HG03558 (cell line): ENCODE results near the gene TGM5.

Source experiments
- ATAC-seq: cut with Tn5 transposase; IDR thresholded peaks from one replicate; pipeline ENCODE4 v1.9.1; 2021; ENCODE audit warnings: moderate number of reproducible peaks; ENCODE audit not compliant: unreplicated experiment; ENCODE audit errors: extremely low read depth

TGM5 gene

DNA sequence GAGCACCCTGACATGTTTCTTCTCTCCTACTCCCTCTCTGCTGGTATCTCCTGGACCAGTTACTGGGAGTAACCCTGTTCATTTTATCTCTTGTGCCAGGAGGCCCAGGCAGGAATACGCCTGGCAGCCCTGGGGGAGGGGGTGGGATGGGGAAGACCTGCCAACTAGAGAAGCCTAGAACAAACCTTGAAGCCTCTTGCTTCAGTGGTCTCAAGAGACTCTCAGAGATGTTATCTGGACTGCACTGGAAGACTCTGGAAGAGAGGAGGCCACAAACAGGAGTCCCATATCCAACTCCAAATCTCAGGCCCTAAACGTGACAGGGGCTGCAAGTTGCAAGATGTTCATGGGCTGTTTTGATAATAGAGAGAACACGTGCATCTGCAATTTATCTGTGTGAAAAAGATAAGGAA lies 45.7 kb downstream of the TGM5 start, which contains the start of gene EPB42:
EPB42 (minus strand) TSS at position 28 of the 413 bp plus-strand sequence. CDS start 193 bp downstream, outside the sequence.
- ATAC-seq = no peak

DNA sequence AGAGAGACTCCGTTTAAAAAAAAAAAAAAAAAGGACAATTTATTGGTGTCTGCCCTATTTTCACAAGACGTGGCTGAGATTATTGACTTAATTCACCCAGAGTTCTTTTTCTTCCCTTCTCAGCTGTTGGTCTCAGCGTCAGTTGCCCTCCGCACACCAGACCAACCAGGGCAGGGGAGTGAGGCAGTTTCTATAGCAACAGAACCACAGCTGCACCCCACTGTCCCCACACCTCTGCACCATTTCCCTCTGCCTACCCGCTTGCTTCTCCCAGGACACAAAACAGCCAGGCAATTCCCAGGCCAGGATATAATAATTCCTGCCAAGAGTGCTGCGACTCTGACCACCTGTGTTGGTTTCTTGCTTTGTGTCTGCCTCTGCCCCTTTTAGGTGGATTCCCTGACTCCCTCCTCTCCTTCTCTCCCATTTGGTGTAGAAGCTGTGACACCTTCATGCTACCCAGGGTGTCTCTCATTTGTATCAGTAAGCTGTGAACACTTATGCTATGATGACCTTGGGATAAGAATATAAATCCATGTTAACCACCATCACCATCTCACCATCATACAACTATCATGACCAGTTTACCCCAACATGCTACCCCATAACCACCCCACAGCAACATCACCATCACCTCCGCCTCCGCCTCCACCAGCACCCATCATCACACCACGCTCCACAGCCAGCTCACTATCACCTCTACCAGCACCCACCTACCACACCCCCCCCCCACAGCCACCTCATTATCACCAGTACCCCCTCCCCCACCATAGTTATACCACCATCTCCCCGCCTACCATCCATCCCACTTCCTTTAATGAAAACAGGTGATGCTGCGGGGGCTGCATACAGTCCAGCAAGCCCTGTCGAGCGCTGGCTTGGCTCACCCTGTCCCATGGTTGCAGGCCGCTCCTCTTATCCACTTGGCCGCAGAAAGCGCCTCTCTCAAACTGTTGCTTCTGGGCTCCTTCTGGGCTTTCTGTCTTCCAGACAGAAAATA lies 46.5 kb downstream of the TGM5 start:
- ATAC-seq = no peak

DNA sequence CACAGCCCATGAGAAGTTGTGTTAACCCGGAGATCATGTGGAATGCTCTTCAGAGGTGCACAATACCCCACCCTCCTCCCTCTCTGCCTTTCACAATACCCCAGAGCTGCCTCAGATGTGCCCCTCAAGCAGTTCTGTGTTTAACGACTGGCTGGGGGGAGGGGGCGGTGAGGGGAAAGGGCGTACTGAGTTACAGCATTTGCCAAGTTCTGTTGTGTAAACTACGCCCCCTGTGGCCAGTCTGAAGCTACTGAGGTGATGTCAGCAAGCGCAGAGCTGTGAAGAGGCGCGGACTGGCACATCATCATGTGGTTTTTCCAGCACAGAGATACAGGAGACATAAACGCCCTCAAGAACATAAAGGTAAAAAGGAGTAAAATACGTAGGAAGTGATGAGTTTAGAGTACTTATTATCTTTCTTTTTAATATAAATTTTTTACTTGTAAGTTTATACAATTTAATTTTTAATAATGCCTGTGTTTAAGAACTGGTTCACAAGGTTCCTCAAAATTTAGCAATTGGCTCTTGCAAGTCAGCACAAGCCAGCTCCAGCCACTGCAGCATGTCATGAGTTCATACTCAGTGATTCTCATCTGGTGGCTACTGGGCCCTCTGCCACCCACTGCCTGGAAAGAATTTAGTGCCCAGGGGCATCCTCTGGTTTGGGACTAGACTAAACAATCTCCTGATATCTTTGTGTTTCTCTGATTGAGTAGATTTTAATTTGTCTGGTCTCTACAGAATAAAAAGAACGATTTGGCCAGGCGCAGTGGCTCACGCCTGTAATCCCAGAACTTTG lies 47.6 kb downstream of the TGM5 start:
- ATAC-seq = no peak

DNA sequence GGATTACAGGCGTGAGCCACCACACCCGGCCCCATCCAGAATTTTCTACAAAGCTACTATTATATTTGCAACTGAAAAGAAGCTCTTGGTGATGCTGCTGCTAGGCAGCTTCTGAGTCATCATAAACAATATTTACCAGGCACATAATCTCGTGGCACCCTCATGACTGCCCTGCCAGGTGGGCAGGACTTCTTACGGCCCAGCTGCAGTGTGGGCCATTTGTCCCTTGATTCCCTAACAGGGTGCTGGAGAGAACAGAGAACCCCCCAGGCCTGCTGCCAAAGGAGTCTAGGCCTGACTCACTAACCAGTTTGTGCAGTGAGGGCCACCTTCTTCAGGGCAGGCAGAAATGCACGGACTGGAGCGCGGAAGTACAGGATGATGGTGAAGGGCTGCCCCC lies 50.8 kb downstream of the TGM5 start:
- ATAC-seq = no peak

DNA sequence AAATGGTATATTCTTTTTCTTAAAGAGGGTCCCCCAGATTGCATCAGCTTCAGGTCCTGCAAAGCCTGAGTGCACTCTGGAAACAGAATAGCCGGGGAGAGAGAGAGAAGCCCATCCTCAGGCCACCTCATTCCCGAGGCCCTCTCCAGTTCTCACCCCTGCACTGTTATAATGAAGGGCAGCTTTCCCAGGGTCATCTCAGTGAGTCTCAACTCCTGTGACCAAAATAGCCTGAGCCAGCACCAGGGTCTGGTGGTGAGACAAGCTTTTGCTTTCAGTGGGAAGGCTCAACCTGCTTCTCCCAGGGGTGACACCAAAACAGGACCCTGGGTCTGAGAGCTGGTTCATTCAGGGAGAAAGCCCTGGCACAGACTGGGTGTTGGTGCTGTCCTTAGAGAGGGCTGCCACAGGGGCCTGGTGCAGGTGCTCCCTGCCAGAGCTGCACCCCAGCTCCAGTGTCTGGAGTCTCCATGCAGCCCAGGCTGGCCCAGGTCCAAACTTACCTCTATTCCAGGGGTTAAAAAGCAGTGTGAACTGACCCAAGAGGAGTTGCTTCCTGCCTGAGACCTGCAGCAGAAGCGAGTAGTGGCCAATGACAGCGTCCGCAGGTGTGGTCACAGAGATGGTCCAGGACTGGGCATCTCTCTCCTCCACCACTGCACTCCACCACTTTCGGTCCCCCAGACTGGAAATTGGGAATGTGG lies 52.0 kb downstream of the TGM5 start:
- no peak for ATAC-seq

DNA sequence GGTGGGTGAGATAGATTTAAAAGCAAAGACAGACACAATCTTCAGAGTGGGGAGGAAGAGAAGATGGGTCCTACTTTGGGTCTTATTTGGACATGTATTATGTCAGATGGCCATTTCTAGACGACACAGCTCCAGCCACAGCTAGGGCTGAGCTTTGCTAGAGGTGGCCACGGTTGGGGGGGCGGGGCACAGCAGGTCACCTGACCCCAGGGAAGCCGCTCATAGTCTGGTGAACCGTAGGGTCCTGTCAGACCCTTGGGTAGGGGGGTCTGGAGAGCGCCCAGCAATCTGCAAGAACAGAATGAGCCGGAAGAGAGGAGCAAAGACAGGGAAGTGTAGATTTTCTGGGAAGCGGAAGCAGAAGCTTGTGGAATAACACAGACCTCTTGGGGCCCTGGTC lies 52.6 kb downstream of the TGM5 start:
- ATAC-seq = no peak

DNA sequence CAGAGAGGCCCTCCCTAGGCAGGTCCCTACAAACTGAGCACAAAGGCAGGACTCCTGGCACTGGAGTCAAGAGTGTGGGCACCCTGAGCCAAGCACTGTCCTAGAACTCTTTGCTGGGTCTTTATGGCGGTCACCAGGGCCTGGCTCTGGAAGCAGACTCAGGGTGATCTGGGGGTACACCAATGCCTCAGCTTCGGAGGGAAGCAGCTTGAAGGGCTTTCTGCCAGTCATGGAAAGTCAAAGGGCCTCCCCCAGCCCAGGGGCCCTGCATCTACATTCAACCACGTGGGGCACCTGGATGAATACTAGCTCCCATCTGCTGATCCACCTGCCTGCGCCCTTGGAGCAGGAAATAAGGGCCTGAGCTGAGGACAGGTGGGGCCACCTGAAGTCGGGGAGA lies 53.3 kb downstream of the TGM5 start:
- ATAC-seq = no peak

DNA sequence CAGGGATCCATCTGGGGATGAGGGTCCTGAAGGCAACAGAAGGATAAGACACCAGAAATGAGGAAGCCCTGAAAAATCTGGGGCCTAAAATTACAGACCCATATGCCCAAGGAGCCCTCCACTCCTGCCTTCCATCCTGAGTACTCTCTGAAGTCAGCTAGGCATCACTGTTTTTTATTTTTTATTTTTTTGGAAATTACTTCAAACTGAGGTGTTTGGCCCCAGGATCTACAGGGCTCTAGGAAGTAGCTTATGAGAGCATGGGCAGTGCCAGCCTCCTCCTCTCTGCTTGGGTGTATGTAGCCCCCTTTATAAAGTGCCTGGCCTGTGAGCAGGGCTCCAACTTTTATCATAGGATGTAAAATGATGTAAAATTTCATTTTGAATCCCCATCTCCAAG lies 53.8 kb downstream of the TGM5 start:
- no peak for ATAC-seq

DNA sequence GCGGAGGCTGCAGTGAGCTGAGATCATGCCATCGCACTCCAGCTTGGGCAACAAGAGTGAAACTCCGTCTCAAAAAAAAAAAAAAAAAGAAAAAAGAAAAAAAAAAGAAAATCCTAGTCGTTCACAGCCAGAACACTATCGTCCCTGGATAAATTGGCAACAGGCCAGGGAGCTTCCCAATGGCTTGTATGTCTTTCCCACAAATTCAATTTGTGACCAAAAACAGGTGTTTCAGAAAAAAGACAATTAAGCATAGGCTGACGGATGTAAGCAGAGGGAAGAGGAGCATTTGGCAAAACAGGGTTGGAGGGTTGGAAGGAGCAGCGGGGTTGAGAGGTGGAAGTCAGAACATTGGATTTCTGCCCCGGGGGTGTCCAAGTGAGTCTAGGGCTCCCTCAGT lies 54.4 kb downstream of the TGM5 start:
- no peak for ATAC-seq

DNA sequence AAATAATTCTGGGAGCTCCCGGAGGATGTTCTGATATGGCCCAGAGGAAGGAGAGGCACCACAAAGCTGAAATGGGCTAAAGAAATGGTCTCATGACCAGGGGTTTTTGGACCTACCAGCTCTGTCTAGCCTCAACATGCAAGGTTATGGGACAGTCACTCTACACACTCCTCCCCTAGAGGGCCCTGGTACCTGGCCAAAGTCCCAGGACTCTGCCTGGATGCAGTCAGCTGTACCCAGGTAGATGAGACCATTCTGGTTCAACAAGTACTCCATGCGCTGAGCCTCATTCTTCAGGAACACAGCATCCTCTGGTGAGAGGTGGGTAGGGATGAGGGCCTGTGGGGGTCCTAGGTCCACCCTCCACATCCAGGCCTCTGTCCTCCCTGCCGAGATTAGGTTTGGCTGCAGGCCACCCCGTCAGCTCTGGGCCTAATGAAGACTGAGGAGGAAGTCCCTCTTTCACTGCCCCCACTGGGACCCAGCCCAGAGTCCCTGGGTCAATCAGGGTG lies 55.4 kb downstream of the TGM5 start:
- ATAC-seq = no peak

DNA sequence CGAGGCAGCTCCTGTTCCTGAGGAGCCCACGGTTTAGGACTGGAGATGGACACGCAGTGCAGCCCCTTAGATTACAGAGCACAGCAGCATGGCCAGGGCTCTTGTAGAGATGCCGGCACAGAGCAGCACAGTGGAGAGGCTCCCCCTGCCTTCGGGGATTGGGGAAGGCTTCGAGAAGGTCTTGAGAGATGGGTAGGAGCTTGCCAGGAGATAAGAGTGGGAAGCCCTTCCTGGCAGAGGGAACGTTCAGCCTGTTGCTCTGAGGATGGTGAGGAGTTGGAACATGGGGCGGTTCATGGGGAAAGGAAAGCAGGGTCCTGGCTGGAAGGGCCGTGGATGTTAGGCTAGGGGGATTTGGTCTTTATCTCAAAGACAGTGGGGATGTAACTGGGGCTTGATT lies 55.9 kb downstream of the TGM5 start:
- no peak for ATAC-seq

DNA sequence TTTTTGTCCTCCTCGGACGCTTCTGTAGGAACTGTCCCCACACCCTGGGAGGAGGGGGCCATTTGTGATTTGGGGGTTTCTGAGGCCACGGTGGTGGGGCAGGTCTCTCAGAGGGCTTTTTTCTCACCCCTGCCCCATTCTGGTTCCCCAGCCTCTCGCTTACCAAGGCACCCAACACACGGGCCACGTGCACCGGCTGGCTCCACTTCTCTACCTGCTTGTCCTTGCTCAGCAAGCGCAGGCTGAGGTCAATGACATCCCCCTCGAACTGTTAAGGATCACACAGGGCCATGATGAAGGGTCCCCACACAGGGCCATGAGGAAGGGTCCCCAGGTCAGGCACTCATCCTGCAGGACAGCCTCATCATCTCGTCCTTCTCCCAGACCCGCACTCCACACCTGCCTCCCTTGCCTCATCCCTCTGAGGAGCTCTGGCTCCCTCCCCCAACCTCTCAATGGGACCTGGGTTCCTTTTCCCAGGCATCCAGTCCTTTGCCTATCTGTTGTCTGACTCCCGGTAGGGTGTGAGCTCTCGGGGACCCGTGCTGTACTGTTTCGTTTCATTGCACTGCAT lies 56.5 kb downstream of the TGM5 start:
- no peak for ATAC-seq

DNA sequence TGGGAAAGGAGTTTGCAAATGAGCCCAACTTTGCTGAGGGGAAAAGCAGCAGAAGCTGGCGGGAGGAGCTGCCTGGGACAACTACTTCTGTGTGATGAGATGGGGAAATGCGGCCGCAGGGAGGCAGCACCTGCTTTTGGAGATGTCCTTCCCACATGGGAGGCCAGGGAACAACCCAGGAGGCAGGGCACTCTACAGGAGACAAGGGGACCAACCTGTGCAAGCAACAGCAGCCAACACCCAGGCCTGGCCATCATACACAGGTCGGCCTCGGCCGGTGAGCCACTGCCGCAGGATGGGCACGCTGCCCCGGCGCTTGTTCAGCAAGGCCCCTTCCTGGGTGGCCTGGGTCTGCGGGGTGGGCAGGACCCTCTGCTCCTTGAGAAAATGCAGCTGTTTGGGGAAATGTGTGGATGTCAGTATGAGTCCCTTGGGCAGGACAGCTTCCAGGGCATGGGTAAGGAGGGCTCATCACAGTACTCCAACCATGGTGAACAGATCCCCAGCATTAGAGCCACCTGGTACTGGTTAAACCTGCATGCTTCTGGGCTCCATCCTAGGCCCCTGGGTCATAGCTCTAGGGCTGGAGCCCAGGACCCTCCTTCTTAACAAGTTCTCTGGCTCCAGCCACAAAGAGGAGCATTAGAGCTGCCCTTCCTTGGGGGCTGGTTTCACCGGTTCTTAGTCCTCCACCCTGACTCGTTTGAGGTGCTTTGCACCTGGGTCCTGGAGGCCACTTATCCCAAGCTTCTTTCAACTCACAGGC lies 57.5 kb downstream of the TGM5 start:
- no peak for ATAC-seq

DNA sequence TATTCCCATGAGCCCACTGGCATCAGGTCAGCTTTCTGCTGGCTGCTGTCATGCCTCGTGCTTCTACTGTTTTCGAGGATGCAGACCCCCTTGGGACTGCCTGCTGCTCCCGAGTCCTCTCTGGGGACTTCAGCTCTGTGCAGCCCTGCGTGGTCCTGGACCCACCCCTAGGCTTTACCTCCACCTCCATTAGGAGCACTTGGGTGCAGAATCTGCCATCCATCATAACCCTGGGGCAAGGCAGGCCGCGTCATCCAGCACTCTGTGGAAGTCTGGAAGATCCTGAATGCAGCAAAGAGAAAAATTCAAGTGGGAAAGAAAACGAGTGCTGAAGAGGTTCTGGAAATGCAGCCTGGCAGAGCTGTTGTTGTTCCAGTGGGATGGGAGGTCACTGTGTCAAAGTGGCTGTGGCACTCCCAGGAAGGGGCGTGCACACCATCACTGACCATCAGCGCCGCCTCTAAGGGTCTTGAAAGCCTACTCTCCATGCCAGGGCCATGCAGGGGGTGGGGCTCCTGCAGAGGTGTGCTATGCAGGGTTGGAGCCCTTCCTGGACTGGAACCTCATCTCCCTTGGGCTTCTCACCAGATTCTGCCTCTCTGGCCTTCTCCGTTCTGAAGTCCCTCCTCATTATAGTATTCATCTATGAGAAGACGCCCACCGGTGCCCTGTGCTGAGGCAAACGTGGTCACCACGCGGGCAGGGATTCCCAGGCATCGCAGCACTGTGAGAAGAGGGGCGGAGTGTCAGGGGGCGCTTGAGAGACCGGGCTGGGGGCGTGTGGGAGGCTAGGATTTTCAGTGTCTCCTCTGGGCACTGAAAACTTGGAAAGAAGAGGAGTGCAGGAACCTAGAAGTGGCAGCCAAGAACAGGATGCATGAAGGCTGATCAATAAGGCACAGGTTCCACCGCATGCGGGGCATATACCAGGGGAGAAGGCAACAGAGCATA lies 58.4 kb downstream of the TGM5 start:
- no peak for ATAC-seq

DNA sequence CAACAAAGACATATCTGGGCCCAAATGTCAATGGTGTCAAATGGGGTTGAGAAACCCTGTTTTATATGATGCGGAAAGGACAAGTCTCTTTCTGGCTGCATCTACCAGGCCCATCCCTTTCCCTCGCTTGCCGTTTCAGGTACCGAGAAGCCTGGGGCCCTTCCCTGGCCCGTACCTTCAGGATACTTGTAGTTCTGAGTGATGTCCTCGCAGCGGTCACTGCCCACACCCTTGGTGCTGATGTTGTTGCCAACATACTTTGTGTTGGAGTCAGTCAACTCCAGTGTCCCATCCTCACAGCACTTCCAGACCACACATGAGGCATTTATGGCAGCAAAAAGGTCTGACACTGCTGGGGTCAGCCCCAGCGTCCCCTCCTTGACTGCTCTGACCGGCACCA lies 59.7 kb downstream of the TGM5 start:
- ATAC-seq = no peak

DNA sequence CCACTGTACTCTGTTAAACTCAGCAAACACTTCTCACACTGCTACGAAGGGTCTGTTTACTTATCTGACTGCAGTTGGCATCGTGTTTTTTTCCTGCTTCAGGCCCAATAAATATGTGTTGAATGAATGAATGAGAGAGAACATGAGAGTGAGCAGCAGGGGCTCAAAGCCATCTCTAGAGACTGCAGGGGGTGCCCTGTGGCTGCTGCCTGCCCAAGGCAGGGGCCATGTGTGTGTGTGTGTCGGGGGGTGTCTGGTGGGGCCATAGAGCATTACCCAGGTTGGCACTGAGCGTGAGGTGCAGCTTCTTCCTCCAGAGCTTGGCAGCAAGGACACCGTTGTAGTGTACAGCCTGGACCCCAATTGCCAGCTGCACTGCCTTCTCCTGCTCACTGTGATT lies 60.7 kb downstream of the TGM5 start:
- ATAC-seq = no peak

DNA sequence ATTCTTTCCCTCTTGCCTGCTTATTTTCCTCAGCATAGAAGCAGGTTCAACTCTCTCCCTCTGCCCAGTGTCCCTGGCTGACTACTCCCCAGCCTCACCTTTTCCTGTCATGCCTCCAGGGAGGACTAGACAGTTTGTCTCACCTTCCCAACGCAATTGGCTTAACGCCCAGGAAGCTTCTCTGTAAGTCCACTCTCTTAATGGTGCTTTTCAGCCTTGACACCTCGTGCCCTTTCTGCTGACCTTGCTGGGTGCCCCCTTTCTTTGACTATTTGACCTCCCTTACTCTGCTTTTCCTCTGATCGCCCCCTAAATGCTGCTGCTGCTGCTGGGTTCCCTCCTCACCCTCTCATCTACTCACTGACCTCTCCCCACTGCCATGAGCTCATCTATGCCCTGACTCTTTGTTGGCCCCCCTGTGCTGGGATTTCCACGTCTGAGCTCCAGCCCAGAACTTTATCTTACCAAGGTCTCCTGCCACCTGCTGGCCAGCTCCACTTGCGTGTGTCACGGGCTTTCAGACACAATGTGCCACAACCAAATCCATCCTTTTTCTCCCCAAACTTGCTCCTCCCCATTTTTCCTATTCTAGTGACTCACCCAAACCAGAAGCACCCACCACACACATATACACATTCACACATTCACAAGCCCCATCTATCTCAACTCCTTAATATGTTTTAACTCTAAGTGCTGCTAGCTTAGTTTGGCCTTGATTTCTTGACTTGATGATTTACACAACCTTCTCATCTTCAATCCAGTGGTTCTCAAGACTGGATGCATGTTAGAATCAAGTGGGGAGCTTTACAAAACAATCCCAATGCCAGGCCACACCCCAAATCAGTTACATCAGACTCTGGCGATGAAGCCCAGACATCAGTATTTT lies 62.5 kb downstream of the TGM5 start:
- no peak for ATAC-seq
